Left ventricle myocardium inferior (tissue), 1 donor: ENCODE data around the gene MGAT5B. TPM values are rescaled to one million over a fixed set of nuclear protein-coding genes. Genes with fewer than 3 reads are reported as not detected.

Source experiments
- DNase-seq: peaks from one replicate; pipeline ENCODE4 v3.0.0-alpha.2; 2020
- H3K27ac ChIP-seq: fragments of 200-600 bp; replicated peaks from 2 replicates; pipeline ENCODE4 v1.8.0; 2021
- H3K27me3 ChIP-seq: fragments of 200-600 bp; 2 replicates; pipeline ENCODE4 v1.8.0; 2021; ENCODE audit warnings: low read depth
- H3K36me3 ChIP-seq: fragments of 200-600 bp; 2 replicates; pipeline ENCODE4 v1.8.0; 2021
- H3K4me1 ChIP-seq: fragments of 200-600 bp; 2 replicates; pipeline ENCODE4 v1.8.0; 2021
- H3K4me3 ChIP-seq: fragments of 200-600 bp; 2 replicates; pipeline ENCODE4 v1.8.0; 2021; ENCODE audit warnings: mild to moderate bottlenecking, moderate library complexity
- H3K9me3 ChIP-seq: fragments of 200-600 bp; replicated peaks from 2 replicates; pipeline ENCODE4 v1.8.0; 2021
- intact Hi-C: fragments of 100-400 bp; cut with micrococcal nuclease; formaldehyde crosslinking; loops from one replicate; pipeline ENCODE4 v1.11.0; 2022
- total RNA-seq: library from RNA; stranded (reverse); fragmentation: NEBNext Ultra II Directional; extraction: Animal tissue kit (Norgen Biotek cat#: 25700); gene quantifications from one replicate; pipeline ENCODE4 v1.2.1, GENCODE V29; 2021
- TF ChIP-seq, protein P1 (sequence below): fragments of 200-600 bp; IDR thresholded peaks from 2 replicates; pipeline ENCODE4 v1.8.0; 2021; ENCODE audit warnings: antibody characterized with exemption, mild to moderate bottlenecking, borderline replicate concordance
- donor health status: DM: no; HTN: yes; CAD: no; lungs with severe emphysema.

The MGAT5B gene
- total RNA-seq, 1 donor from 2014 or later, result 0.08 TPM

GRCh38 chr17:76826330-76827068, 41.7 kb upstream of the MGAT5B start:
- TF ChIP-seq, protein P1, sequence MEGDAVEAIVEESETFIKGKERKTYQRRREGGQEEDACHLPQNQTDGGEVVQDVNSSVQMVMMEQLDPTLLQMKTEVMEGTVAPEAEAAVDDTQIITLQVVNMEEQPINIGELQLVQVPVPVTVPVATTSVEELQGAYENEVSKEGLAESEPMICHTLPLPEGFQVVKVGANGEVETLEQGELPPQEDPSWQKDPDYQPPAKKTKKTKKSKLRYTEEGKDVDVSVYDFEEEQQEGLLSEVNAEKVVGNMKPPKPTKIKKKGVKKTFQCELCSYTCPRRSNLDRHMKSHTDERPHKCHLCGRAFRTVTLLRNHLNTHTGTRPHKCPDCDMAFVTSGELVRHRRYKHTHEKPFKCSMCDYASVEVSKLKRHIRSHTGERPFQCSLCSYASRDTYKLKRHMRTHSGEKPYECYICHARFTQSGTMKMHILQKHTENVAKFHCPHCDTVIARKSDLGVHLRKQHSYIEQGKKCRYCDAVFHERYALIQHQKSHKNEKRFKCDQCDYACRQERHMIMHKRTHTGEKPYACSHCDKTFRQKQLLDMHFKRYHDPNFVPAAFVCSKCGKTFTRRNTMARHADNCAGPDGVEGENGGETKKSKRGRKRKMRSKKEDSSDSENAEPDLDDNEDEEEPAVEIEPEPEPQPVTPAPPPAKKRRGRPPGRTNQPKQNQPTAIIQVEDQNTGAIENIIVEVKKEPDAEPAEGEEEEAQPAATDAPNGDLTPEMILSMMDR, result no peak
- H3K4me3 ChIP-seq, result no peak overlapping the region
- DNase-seq, result no peak
- no peaks in the 10 kb centered on the region for H3K4me1 ChIP-seq
- intact Hi-C loops, result no loop called here
- H3K27me3 ChIP-seq, result peaks cover 8% of the 10 kb centered on the region
- H3K27ac ChIP-seq, result no peak overlapping the region
- H3K9me3 ChIP-seq, result no peaks in the 10 kb centered on the region
- no peaks in the 10 kb centered on the region for H3K36me3 ChIP-seq

- no peak overlapping the region for H3K4me3 ChIP-seq
- TF ChIP-seq, protein P1, result no peak
- H3K27ac ChIP-seq, result no peak overlapping the region
- no peaks in the 10 kb centered on the region for H3K36me3 ChIP-seq
- H3K9me3 ChIP-seq, result no peaks in the 10 kb centered on the region
- DNase-seq, result no peak
- intact Hi-C loops, result no loop called here
- peaks cover 4% of the 10 kb centered on the region for H3K27me3 ChIP-seq
- no peaks in the 10 kb centered on the region for H3K4me1 ChIP-seq
Observed at GRCh38 chr17:76827736-76828135, 40.5 kb upstream of the MGAT5B start.

DNA sequence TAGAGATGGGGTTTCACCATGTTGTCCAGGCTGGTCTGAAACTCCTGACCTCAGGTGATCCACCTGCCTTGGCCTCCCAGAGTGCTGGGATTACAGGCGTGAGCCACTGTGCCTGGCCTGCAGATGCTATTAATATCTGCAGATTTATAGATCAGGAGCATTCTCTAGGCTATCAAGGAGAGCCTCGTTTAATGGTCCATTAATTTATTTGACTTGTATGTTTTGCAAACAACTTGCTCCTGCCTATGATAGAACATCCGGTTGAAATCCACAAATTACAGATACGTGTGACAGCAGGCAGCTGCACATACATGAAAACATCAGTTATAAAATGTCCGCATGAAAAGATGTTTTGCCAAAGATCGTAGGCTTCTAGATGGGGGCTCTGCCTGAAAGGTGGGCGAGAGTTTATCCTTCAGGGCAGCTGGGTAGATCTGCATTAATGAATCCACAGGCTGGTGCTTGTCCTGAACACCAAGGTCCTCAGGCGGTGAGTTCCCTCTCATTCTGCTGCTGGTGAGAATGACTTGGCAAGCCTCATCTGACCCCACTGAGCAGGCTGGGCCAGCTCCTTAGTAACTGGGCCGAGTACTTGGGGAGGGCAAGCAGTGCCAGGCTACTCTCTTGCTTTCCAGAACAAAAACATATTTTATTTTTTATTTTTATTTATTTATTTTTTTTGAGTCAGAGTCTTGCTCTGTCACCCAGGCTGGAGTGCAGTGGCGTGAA, 37.1 kb upstream of the MGAT5B start:
- no peak for DNase-seq
- H3K4me3 ChIP-seq, result no peak overlapping the region
- H3K9me3 ChIP-seq, result no peaks in the 10 kb centered on the region
- TF ChIP-seq, protein P1, result no peak
- H3K27ac ChIP-seq, result no peak overlapping the region
- H3K36me3 ChIP-seq, result no peaks in the 10 kb centered on the region
- H3K4me1 ChIP-seq, result no peaks in the 10 kb centered on the region
- intact Hi-C loops, result no loop called here
- H3K27me3 ChIP-seq, result peaks cover 35% of the 10 kb centered on the region

DNA sequence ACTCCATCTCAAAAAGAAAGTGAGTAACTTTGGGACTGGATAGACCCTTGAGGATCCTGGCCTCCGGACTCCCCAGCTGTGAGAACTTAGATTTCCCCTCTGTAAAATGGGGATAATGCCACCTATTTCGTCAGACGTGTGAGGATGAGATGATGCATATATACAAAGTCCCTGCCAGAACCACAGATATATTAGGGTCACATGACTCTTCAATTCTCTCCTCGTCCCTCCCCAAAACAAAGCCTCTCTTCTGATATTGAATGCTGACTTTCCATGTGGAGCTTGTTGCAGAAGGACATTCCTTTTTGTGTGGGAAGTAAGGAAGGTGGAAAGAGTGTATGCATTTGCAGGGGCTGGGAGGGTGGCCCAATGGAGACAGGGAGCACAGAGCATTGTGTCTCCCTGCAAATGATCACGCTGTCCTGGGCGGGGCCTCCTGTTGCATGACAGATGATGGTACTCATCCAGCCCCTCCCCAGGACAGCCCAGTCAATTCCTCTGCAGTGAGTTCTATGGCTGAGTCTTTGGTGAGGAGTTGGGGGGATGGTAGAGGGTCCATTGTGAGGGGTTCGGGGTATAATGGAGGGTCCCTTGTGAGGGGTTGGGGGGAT, 35.1 kb upstream of the MGAT5B start:
- TF ChIP-seq, protein P1, result no peak
- H3K27me3 ChIP-seq, result peaks cover 52% of the 10 kb centered on the region
- no peak overlapping the region for H3K27ac ChIP-seq
- no peak for DNase-seq
- intact Hi-C loops, result no loop called here
- H3K4me1 ChIP-seq, result no peaks in the 10 kb centered on the region
- H3K36me3 ChIP-seq, result no peaks in the 10 kb centered on the region
- H3K4me3 ChIP-seq, result no peak overlapping the region
- no peaks in the 10 kb centered on the region for H3K9me3 ChIP-seq

GRCh38 chr17:76833747-76834146, 34.5 kb upstream of the MGAT5B start:
- H3K4me1 ChIP-seq, result no peaks in the 10 kb centered on the region
- TF ChIP-seq, protein P1, result no peak
- DNase-seq, result no peak
- H3K9me3 ChIP-seq, result no peaks in the 10 kb centered on the region
- H3K27ac ChIP-seq, result no peak overlapping the region
- no peak overlapping the region for H3K4me3 ChIP-seq
- intact Hi-C loops, result no loop called here
- no peaks in the 10 kb centered on the region for H3K36me3 ChIP-seq
- peaks cover 58% of the 10 kb centered on the region for H3K27me3 ChIP-seq
